ENCODE measurements around the gene SUN2.
A peak's percentile ranks its signal among the peaks of the same experiment; 100 is the strongest.

Gene SUN2

DNA sequence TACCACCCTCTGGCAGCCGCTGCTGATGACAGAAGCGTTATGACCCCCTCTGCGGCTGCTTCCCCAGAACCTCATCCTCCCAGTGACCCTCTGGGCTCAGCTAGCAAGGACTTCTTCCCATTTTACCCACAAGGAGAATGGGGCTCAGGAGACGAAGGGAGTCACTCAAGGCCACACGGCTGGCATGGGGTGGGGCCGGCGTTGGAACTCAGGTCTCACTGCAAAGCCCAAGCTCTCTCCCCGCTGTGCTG, 16.8 kb upstream of the SUN2 start:
- TF ChIP-seq JUND (IDR thresholded peaks at IDR 0.05; ENCODE audit: low read depth): no peak
- DNase-seq (ENCODE audit: low read depth in 1 of 2, low spot score in 1 of 2): no peak
- in situ Hi-C loops (cut with HindIII; ENCODE audit: low pct_unique_long_range_greater_than_20kb, low sequenced_read_pairs): no loop called here

DNA sequence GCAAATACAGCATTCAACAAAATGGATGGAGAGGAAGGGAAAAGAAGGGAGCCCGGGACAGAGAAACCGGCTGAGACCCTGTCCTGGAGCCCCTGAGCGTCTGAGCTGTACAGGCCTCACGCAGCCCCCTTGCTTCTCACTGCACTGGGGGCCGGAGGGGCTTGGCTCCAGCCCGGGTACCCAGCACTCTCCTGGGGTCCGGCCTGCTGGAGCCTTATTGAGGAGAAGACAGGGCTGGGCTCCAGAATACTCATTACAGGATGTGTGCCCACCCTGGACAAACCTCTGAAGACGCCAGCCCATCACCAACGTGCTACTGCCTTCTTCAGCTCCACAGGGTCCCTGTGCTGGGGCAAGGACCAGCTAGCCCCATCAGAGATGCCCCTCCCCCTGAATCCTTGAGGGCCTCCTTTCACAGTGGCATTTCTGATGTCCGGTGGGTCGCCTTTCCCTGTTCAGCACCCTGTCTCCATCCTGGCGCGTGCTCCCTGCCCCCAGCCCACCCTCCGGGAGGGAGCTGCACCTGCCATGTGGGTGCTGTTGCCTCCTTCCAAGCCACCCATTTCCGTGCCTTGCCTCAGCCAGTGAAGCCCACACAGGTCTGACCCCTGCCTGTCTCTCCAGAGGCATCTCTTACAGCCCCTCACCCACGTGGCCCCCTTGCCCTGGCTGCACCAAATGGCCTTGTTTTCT, 14.6 kb upstream of the SUN2 start:
- TF ChIP-seq JUND (IDR thresholded peaks at IDR 0.05; ENCODE audit: low read depth): no peak
- in situ Hi-C loops (cut with HindIII; ENCODE audit: low pct_unique_long_range_greater_than_20kb, low sequenced_read_pairs): no loop called here
- no peak for DNase-seq (ENCODE audit: low read depth in 1 of 2, low spot score in 1 of 2)

DNA sequence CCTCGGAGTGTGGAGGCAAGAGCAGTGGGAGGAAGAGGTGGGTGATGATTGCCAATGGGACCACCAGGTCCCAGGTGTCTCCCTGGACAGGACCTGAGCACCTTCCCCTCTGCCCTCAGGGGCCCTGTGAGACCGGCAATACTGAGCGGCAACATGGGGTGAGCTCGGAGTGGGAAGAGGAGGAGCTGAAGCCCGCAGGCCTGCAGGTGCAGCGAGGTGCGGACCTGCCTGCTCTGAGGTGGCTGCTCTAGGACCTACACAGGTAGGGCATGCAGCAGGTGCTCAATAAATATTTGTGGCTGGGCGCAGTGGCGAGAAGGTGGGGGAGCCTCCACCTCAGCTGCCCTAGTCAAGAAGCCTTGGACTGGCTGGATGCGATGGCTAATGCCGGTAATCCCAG, 12.2 kb upstream of the SUN2 start:
- TF ChIP-seq JUND (IDR thresholded peaks at IDR 0.05; ENCODE audit: low read depth): no peak
- DNase-seq (ENCODE audit: low read depth in 1 of 2, low spot score in 1 of 2): no peak
- in situ Hi-C loops (cut with HindIII; ENCODE audit: low pct_unique_long_range_greater_than_20kb, low sequenced_read_pairs): no loop called here

DNA sequence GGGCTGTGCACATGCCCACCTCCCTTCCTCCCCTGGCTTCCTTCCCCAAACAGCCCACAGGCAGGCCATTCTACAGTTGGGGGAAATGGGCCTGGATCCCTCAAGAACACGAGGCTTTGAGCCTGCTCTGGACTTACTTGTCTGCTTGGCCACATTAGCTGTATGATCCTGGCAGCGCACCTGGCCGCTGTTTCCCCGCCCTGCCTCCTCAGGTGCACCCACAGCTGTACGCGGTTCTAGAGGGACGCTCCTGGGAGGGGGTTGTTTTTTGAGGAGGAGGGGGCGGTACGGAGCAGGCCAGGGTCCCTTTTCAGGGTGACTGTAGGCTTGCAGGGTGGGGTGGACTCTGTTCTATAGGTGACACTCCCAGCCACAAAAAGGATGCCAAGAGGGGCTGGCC, 11.5 kb upstream of the SUN2 start:
- DNase-seq (ENCODE audit: low read depth in 1 of 2, low spot score in 1 of 2): no peak
- in situ Hi-C loops (cut with HindIII; ENCODE audit: low pct_unique_long_range_greater_than_20kb, low sequenced_read_pairs): no loop called here
- TF ChIP-seq JUND (IDR thresholded peaks at IDR 0.05; ENCODE audit: low read depth): no peak

DNA sequence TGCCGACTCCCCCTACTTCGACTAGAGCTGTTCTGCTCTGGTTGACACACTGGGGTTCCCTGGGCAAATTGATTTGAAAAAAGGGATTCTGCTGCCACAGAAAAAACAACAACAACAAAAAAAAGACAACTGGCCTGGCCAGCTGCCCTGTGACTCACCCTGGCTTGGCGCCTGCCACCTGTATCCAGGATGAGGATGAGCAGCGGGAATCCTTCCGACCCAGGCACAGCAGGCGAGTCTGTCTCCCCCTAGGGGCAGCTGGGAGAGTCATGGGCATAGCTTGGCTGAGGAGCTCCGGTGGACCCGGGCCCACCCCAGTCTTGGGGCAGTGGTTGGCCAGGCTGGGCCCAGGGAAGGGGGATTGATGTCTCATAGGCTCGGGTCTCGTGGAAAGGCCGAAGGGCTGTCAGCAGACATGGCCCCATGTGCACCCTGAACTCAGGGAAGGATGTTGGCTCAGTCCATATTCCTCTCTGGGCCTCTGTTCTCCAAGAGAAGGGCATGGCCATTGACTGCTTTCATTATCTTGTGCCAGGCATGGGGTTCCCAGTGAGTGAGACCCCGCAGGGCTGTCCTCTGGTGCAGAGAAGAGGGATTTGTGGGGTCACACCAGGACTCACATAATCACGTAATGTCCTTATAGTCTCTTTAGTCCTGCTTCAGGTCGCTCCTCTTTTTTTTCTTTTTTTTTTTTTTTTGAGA, 10.4 kb upstream of the SUN2 start:
- TF ChIP-seq JUND (IDR thresholded peaks at IDR 0.05; ENCODE audit: low read depth): no peak
- DNase-seq (ENCODE audit: low read depth in 1 of 2, low spot score in 1 of 2): peak; percentile 69 to 74
- in situ Hi-C loops (cut with HindIII; ENCODE audit: low pct_unique_long_range_greater_than_20kb, low sequenced_read_pairs): no loop called here

DNA sequence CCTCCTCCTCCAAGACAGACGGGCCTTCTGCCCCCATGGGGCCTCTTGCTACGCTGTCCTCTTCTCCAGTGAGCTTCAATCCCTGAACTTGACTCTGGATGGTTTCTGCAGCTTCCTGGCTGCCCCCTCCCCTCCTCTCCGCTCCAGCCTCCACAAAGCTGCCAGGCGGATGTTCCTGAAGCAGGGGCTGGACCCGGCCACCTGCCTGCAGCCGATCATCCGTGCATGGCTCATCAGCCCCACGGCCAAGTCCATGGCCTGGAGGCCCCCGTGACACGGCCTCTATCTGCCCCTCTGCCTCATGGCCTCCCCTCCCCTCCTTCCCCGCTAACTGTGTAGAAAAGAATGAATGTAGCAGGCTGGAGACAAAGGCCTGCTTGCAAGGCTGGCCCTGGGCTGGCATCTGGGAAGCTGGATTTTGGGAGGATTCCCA, 6.8 kb upstream of the SUN2 start:
- DNase-seq (ENCODE audit: low read depth in 1 of 2, low spot score in 1 of 2): no peak
- no peak for TF ChIP-seq JUND (IDR thresholded peaks at IDR 0.05; ENCODE audit: low read depth)
- in situ Hi-C loops (cut with HindIII; ENCODE audit: low pct_unique_long_range_greater_than_20kb, low sequenced_read_pairs): no loop called here

DNA sequence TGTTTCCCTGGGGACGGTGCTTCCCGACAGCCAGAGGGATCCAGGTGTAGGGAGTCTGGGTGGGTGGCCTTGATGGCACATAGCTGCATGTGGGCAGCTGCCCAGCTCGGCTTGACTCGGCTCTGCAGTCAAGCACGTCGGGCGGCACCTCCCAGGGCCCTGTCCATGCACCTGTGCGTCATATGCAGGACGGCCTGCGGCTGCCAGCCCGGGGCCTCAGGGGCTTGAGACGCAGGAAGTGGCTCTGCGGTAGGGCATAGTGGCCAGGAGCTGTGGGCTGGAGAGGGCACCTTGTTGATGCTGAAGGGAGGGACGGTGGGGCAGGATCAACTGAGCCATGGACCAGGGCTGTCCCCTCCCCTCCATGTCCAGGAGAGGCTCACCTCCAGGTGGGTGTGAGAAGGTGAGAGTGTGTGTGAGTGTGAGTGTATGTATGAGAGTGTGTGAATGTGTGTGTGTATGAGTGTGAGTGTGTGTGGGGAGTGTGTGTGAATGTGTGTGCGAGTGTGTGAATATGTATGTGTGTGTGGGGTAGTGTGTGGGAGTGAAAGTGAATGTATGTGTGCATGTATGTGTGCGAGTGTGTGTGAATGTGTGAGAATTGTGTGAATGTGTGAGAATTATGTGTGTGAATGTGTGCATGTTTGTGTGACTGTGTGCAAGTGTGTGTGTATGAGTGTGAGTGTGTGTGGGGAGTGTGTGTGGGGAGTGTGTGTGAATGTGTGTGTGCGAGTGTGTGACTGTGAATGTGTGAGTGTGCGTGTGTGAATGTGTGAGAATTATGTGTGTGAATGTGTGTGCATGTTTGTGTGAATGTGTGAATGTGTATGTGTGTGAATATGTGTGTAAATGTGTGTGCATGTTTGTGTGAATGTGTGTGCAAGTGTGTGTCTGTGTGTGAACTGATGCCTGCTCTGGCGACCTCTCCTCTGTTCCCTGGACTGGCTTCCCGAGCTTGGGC, 5.7 kb upstream of the SUN2 start:
- in situ Hi-C loops (cut with HindIII; ENCODE audit: low pct_unique_long_range_greater_than_20kb, low sequenced_read_pairs): no loop called here
- no peak for DNase-seq (ENCODE audit: low read depth in 1 of 2, low spot score in 1 of 2)

DNA sequence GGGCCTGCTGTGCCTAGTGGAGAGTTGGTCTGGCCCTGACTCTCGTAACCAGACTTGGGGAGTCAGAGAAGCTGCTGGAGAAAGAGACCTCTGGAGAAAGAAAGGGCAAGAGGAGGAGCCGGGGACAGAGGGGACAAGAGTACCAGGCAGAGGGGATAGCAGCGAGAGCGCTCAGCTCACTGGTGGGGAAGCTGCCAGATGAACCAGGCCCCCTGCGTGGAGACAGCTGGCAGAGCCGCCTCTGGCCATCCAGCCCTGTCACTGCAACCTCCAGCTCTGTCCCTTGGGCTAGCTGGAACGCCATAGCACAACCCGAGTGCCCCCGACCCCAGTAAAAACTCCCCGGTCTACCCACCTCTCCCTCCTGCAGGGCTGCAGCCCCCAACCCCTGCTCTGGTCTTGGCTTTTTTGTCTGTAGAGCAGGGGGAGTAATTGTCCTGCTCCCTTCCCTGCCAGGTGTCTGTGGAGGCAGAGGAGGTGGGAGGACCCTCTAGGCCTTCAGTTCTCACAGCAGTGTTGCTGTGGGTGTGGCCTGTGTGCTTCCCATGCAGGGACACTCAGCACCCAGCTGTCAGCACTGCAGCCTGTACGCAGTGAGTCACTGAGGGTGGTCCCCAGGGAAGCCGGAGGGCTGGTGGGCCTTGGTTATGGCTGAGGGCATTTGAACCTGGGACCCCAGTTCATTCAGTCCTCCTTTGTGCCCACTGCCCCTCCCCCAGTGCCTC, 4.8 kb upstream of the SUN2 start:
- TF ChIP-seq JUND (IDR thresholded peaks at IDR 0.05; ENCODE audit: low read depth): no peak
- in situ Hi-C loops (cut with HindIII; ENCODE audit: low pct_unique_long_range_greater_than_20kb, low sequenced_read_pairs): no loop called here
- no peak for DNase-seq (ENCODE audit: low read depth in 1 of 2, low spot score in 1 of 2)

More for the DNA sequence above, 5.7 kb upstream of the SUN2 start:
- TF ChIP-seq JUND (IDR thresholded peaks at IDR 0.05; ENCODE audit: low read depth): no peak

DNA sequence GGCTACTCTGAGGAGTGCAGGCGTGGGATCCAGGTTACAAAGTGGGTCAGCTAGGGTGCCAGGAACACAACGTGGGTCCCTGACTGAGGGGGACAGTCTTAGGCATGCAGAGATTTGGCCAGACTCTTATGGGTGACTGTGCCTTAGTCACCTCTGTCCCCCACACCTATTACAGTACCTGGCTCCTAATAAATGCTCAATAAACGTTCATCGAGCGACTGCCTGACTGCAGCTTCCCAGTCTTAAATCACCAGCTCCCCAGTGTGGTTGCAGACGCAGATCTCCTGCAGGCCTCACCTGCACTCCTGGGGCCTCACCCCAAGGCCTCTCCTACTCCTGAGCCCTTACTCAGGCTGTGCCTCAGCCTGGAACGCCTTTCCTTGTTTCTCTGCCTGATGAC, 3.2 kb upstream of the SUN2 start:
- no peak for DNase-seq (ENCODE audit: low read depth in 1 of 2, low spot score in 1 of 2)
- no peak for TF ChIP-seq JUND (IDR thresholded peaks at IDR 0.05; ENCODE audit: low read depth)
- in situ Hi-C loops (cut with HindIII; ENCODE audit: low pct_unique_long_range_greater_than_20kb, low sequenced_read_pairs): no loop called here

DNA sequence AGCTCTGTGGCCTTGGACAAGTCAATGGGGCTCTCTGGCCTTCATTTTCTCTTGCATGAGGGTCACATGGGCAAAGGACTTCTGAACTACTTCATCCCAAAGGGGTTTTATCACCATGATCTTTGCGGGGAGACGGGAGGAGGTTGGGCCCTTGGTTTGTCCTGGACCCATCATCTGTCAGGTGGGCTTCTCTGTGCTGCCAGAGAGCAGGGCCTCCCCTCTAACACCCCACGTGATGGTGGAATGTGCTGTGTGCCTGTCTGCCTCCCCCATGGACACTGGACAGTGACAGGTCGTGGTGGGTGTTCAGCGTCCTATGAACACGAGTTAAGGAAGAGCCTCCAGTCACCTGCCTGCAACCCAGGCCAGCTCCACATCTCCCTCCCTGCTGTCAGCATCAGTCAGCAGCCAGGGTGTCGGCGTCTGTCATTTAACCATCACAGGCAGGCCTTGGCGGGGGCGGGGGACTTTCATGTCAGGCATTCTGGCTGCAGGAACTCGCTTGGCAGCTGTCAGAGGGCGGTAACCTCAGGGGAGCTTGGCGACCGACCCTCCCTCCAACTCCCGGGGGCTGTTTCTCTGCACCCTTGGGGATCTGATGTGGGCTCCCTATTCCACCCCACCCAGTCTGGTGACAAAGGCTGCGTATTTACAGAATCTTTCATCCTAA, 2.6 kb upstream of the SUN2 start:
- no peak for DNase-seq (ENCODE audit: low read depth in 1 of 2, low spot score in 1 of 2)
- no peak for TF ChIP-seq JUND (IDR thresholded peaks at IDR 0.05; ENCODE audit: low read depth)
- in situ Hi-C loops (cut with HindIII; ENCODE audit: low pct_unique_long_range_greater_than_20kb, low sequenced_read_pairs): no loop called here

DNA sequence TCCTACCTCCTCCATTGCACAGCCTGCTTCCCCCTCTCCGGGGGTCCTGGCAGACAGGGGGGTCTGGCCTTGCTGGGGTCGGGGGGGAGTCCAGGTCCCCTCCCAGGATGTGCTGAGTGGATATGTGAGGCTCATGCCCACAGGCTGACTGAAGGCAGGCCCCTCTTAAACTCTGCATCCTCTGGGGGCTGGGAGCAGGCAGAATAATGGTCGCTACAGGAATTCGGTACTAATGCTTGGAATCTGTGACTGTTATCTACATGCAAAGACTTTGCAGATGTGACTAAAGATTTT, 1.6 kb upstream of the SUN2 start:
- no peak for DNase-seq (ENCODE audit: low read depth in 1 of 2, low spot score in 1 of 2)
- no peak for TF ChIP-seq JUND (IDR thresholded peaks at IDR 0.05; ENCODE audit: low read depth)
- in situ Hi-C loops (cut with HindIII; ENCODE audit: low pct_unique_long_range_greater_than_20kb, low sequenced_read_pairs): no loop called here
